PC-9 (cell line): Measurements from ENCODE around the gene RXRA. TPM values are rescaled to one million over a fixed set of nuclear protein-coding genes. Genes with fewer than 3 reads are reported as not detected.

Source experiments
- BruUV-seq: library from RNA; stranded (reverse); fragments of 400-500 nt; replicated peaks from 2 replicates; lab custom pipeline; 2021; lab: Mats Ljungman, UMichigan
- CTCF ChIA-PET: fragments of 300-600 bp; sonication (Branson Sonifier 250); formaldehyde crosslinking; loops from one replicate; lab custom pipeline; 2022; ENCODE audit warnings: antibody characterized with exemption; lab: Charles Lee
- POLR2A ChIA-PET: fragments of 300-600 bp; sonication (Branson Sonifier 250); formaldehyde crosslinking; loops from one replicate; lab custom pipeline; 2022; ENCODE audit warnings: antibody characterized with exemption; ENCODE audit not compliant: unreplicated experiment; lab: Charles Lee
- DNase-seq, 2 experiments: peaks; one replicate each; pipeline versions ENCODE4 v3.0.0 to v3.0.0-alpha.2; 2015 to 2022; ENCODE audit warnings: mixed read lengths in 1 of 2
- H2AFZ ChIP-seq: fragments of 200-600 bp; sonication (generic); 2 replicates; pipeline ENCODE4 v1.8.1; 2017; ENCODE audit warnings: antibody characterized with exemption
- H3F3A ChIP-seq: fragments of 200-600 bp; sonication (generic); 2 replicates; pipeline ENCODE4 v1.8.1; 2017; ENCODE audit warnings: antibody characterized with exemption, mild to moderate bottlenecking, low read depth; ENCODE audit not compliant: insufficient read depth
- H3K27ac ChIP-seq: fragments of 200-600 bp; sonication (generic); 2 replicates; pipeline ENCODE4 v1.6.1; 2016; ENCODE audit warnings: mixed run types
- H3K27me3 ChIP-seq: fragments of 200-600 bp; sonication (generic); 2 replicates; pipeline ENCODE4 v1.6.1; 2016; ENCODE audit warnings: low read depth, mixed run types; ENCODE audit not compliant: insufficient read depth
- H3K36me3 ChIP-seq: fragments of 200-600 bp; sonication (generic); 2 replicates; pipeline ENCODE4 v1.6.1; 2016; ENCODE audit warnings: low read depth, mixed run types
- H3K4me1 ChIP-seq: fragments of 200-600 bp; sonication (generic); replicated peaks from 2 replicates; pipeline ENCODE4 v1.6.1; 2016; ENCODE audit warnings: mixed run types; ENCODE audit not compliant: insufficient read depth
- H3K4me2 ChIP-seq: fragments of 200-600 bp; sonication (generic); 2 replicates; pipeline ENCODE4 v1.6.1; 2017; ENCODE audit warnings: mixed run types
- H3K4me3 ChIP-seq: fragments of 200-600 bp; sonication (generic); 2 replicates; pipeline ENCODE4 v1.6.1; 2016; ENCODE audit warnings: mixed run types
- H3K79me2 ChIP-seq: fragments of 200-600 bp; sonication (generic); 2 replicates; pipeline ENCODE4 v1.6.1; 2017; ENCODE audit warnings: low read depth, mixed run types
- H3K9me2 ChIP-seq: fragments of 200-600 bp; sonication (generic); 2 replicates; pipeline ENCODE4 v1.8.1; 2017; ENCODE audit warnings: mild to moderate bottlenecking; ENCODE audit not compliant: insufficient read depth
- H3K9me3 ChIP-seq: fragments of 200-600 bp; sonication (generic); 2 replicates; pipeline ENCODE4 v1.8.1; 2016; ENCODE audit warnings: low read depth; ENCODE audit not compliant: insufficient read depth
- H4K20me1 ChIP-seq: fragments of 200-600 bp; sonication (generic); 2 replicates; pipeline ENCODE4 v1.8.1; 2017; ENCODE audit not compliant: insufficient read depth
- EZH2 ChIP-seq: fragments of 200-600 bp; sonication (generic); IDR thresholded peaks from 2 replicates; pipeline ENCODE4 v1.8.0; 2017; ENCODE audit warnings: antibody characterized with exemption, low read depth
- intact Hi-C: fragments of 100-400 bp; cut with micrococcal nuclease; formaldehyde crosslinking; loops from one replicate; pipeline ENCODE4 v1.10.0; 2022; ENCODE audit not compliant: unreplicated experiment
- total RNA-seq: library from RNA; stranded (reverse); gene quantifications from 2 replicates; pipeline ENCODE4 v1.2.3, GENCODE V29; 2021
- TF ChIP-seq, protein P1 (sequence below): fragments of 200-600 bp; sonication (generic); conservative IDR thresholded peaks from 2 replicates; pipeline ENCODE4 v1.6.1; 2017; ENCODE audit warnings: mixed run types, antibody characterized with exemption, mild to moderate bottlenecking, moderate library complexity

The RXRA gene
- total RNA-seq, 1 experiment from 2014 or later: 146 TPM

DNA sequence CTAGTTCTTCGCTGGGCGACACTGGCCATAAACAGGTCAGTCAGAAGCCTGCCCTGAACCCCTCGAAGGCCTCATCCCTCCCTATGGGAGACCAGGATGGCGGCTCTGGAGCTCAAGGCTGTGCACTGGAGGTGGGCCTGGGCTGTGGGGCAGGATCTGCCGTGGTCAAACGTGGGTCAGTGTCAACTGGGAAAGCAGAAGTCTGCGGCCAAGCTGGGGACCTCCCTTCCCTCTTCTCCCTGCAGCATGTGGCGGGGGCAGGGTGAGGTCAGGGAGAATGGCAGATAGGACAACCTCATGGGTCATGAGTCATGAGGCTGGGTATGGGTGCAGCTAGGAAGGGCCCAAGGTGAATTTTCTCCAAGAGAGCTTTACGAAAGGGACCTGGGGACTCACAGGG, 132.9 kb downstream of the RXRA start:
- Histone ChIP-seq H3K27ac (no peak overlapping the region), H4K20me1 (no peaks in the 10 kb centered on the region), H3K36me3 (no peaks in the 10 kb centered on the region), H3K4me3 (no peak overlapping the region), H3F3A (no peaks in the 10 kb centered on the region), H3K4me2 (no peak overlapping the region), H3K9me3 (no peaks in the 10 kb centered on the region), H3K27me3 (0 out of 2 replicates have a peak, but pooled peaks cover 20% of the 10 kb centered on the region), H3K79me2 (no peaks in the 10 kb centered on the region), H3K9me2 (no peaks in the 10 kb centered on the region), H3K4me1 (no peaks in the 10 kb centered on the region), H2AFZ (no peak overlapping the region)
- intact Hi-C loops: no loop called here
- CTCF ChIA-PET: no interaction called here
- no TSS peak for BruUV-seq
- POLR2A ChIA-PET: no interaction called here
- TF ChIP-seq EZH2: no peak
- TF ChIP-seq, protein P1, sequence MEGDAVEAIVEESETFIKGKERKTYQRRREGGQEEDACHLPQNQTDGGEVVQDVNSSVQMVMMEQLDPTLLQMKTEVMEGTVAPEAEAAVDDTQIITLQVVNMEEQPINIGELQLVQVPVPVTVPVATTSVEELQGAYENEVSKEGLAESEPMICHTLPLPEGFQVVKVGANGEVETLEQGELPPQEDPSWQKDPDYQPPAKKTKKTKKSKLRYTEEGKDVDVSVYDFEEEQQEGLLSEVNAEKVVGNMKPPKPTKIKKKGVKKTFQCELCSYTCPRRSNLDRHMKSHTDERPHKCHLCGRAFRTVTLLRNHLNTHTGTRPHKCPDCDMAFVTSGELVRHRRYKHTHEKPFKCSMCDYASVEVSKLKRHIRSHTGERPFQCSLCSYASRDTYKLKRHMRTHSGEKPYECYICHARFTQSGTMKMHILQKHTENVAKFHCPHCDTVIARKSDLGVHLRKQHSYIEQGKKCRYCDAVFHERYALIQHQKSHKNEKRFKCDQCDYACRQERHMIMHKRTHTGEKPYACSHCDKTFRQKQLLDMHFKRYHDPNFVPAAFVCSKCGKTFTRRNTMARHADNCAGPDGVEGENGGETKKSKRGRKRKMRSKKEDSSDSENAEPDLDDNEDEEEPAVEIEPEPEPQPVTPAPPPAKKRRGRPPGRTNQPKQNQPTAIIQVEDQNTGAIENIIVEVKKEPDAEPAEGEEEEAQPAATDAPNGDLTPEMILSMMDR: no peak
- no peak for DNase-seq

DNA sequence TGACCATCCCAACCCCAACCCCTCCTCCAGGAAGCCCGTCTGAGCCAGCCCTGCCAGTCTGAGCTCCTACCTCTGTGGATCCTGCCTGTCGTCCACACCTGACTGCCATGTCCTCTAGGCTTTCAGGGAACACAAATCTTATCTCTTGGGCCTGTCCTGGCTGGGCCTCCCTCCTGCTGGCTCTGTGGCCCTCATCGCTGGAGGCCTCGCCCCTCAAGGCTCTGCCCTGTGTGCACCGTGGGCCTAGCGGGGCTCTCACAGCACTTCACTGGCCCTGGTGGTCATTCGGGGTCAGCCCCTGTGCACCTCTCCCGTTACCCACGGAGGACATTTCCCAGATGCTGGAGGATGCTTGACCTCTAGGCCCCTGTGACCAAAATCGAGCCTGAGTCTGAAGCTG, 133.3 kb downstream of the RXRA start:
- H3K4me2 ChIP-seq: no peak overlapping the region
- no peak overlapping the region for H3K4me3 ChIP-seq
- intact Hi-C loops: no loop called here
- H3K79me2 ChIP-seq: no peaks in the 10 kb centered on the region
- CTCF ChIA-PET: no interaction called here
- no peaks in the 10 kb centered on the region for H3F3A ChIP-seq
- H2AFZ ChIP-seq: no peak overlapping the region
- DNase-seq: no peak
- H4K20me1 ChIP-seq: no peaks in the 10 kb centered on the region
- POLR2A ChIA-PET: no interaction called here
- no peak overlapping the region for H3K27ac ChIP-seq
- TF ChIP-seq EZH2: no peak
- TF ChIP-seq, protein P1: no peak
- no peaks in the 10 kb centered on the region for H3K9me3 ChIP-seq
- no peaks in the 10 kb centered on the region for H3K4me1 ChIP-seq
- 0 out of 2 replicates have a peak, but pooled peaks cover 20% of the 10 kb centered on the region for H3K27me3 ChIP-seq
- H3K36me3 ChIP-seq: no peaks in the 10 kb centered on the region
- no TSS peak for BruUV-seq
- no peaks in the 10 kb centered on the region for H3K9me2 ChIP-seq

DNA sequence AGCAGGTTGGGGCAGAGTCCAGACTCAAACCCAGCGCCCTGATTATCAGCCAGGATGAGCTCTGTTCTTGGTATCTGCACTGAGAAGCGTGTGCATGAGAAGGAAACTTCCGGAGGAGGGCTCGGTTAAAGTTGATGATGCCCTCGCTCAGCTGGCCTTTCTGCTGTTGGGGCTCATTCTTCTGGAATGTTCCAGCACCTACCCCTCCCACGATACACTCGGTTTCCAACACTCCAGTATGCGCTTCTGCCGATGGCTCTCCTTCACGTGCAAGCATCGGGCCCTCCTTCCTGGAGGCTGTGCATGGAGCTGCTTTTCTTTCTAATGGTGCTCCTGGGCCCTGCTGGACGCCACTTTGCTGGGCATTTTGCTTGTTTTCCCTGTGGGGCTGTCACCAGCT, 134.0 kb downstream of the RXRA start:
- ChIA-PET CTCF (no interaction called here), POLR2A (no interaction called here)
- TF ChIP-seq, protein P1: no peak
- no peak for TF ChIP-seq EZH2
- DNase-seq: no peak
- H3K27ac ChIP-seq: no peak overlapping the region
- no peaks in the 10 kb centered on the region for H3K9me3 ChIP-seq
- H3F3A ChIP-seq: no peaks in the 10 kb centered on the region
- no peaks in the 10 kb centered on the region for H3K79me2 ChIP-seq
- no peak overlapping the region for H2AFZ ChIP-seq
- BruUV-seq: no TSS peak
- no peaks in the 10 kb centered on the region for H3K36me3 ChIP-seq
- intact Hi-C loops: no loop called here
- no peak overlapping the region for H3K4me3 ChIP-seq
- no peaks in the 10 kb centered on the region for H4K20me1 ChIP-seq
- H3K4me2 ChIP-seq: no peak overlapping the region
- H3K27me3 ChIP-seq: 0 out of 2 replicates have a peak, but pooled peaks cover 20% of the 10 kb centered on the region
- H3K9me2 ChIP-seq: no peaks in the 10 kb centered on the region
- no peaks in the 10 kb centered on the region for H3K4me1 ChIP-seq
